DND-41 (cell line): ENCODE measurements around the gene CBX7.

Experiments
- ATAC-seq: fragments of 200-7000 bp; cut with Tn5 transposase; 3 replicates; pipeline ENCODE4 v1.9.1; 2021; ENCODE audit warnings: low read depth; ENCODE audit not compliant: insufficient read depth
- DNase-seq: peaks from one replicate; pipeline ENCODE4 v3.0.0-alpha.2; 2020
- H2AFZ ChIP-seq: 2 replicates; pipeline ENCODE4 v1.6.0; 2012; ENCODE audit warnings: low read depth, low read length
- H3K27ac ChIP-seq: 2 replicates; pipeline ENCODE4 v1.5.1; 2012; ENCODE audit warnings: low read length, inconsistent platforms
- H3K27me3 ChIP-seq: fragments of 200-600 bp; sonication (generic); 2 replicates; pipeline ENCODE4 v1.6.0; 2012; ENCODE audit warnings: low read length, mild to moderate bottlenecking, inconsistent platforms; ENCODE audit not compliant: insufficient read depth, poor library complexity
- H3K36me3 ChIP-seq: 2 replicates; pipeline ENCODE4 v1.5.1; 2012; ENCODE audit warnings: low read length, inconsistent platforms; ENCODE audit not compliant: insufficient read depth
- H3K4me1 ChIP-seq: 2 replicates; pipeline ENCODE4 v1.5.1; 2012; ENCODE audit warnings: mild to moderate bottlenecking, low read length; ENCODE audit not compliant: insufficient read depth
- H3K4me2 ChIP-seq: 2 replicates; pipeline ENCODE4 v1.6.0; 2012; ENCODE audit warnings: mild to moderate bottlenecking, moderate library complexity, low read length, inconsistent platforms; ENCODE audit not compliant: insufficient read depth
- H3K4me3 ChIP-seq, 2 experiments: fragments of 200-600 bp in 1 of 2; shearing (Covaris generic) in 1 of 2; 2 replicates each; pipeline ENCODE4 v1.5.1; 2012 to 2016; ENCODE audit warnings: inconsistent platforms in 2 of 2, low read length in 2 of 2, mild to moderate bottlenecking in 2 of 2, low read depth in 1 of 2, moderate library complexity in 1 of 2
- H3K79me2 ChIP-seq: 2 replicates; pipeline ENCODE4 v1.6.0; 2012; ENCODE audit warnings: low read length, inconsistent platforms; ENCODE audit not compliant: insufficient read depth
- H3K9ac ChIP-seq: 2 replicates; pipeline ENCODE4 v1.6.0; 2012; ENCODE audit warnings: low read depth, mild to moderate bottlenecking, inconsistent platforms, low read length, moderate library complexity
- H3K9me3 ChIP-seq: 2 replicates; pipeline ENCODE4 v1.5.1; 2012; ENCODE audit warnings: low read length, moderate library complexity, mild to moderate bottlenecking, inconsistent platforms; ENCODE audit not compliant: insufficient read depth, severe bottlenecking
- H4K20me1 ChIP-seq: 2 replicates; pipeline ENCODE4 v1.6.0; 2012; ENCODE audit warnings: low read length; ENCODE audit not compliant: insufficient read depth
- CTCF ChIP-seq: IDR thresholded peaks from 2 replicates; pipeline ENCODE4 v1.5.1; 2012; ENCODE audit warnings: borderline replicate concordance, low read length, moderate library complexity, mild to moderate bottlenecking; ENCODE audit not compliant: poor library complexity, severe bottlenecking; ENCODE audit errors: extremely low read depth
- EZH2 ChIP-seq: IDR thresholded peaks from 3 replicates; pipeline ENCODE4 v1.6.1; 2012; ENCODE audit warnings: borderline replicate concordance, low read depth, mild to moderate bottlenecking, moderate library complexity, low read length, inconsistent platforms; ENCODE audit not compliant: severe bottlenecking

Gene CBX7

GRCh38 chr22:39136317-39136716 lies 16.2 kb downstream of the CBX7 start:
- ATAC-seq (no peak), DNase-seq (no peak)
- H3K9me3 ChIP-seq = no peaks in the 10 kb centered on the region
- H3K27me3 ChIP-seq = no peaks in the 10 kb centered on the region
- H3K4me1 ChIP-seq = no peaks in the 10 kb centered on the region
- H3K27ac ChIP-seq = no peak overlapping the region
- no peak overlapping the region for H3K4me3 ChIP-seq
- H3K4me2 ChIP-seq = no peak overlapping the region
- no peak for TF ChIP-seq CTCF
- TF ChIP-seq EZH2 = no peak
- H3K9ac ChIP-seq = no peak overlapping the region
- H2AFZ ChIP-seq = no peak overlapping the region
- no peaks in the 10 kb centered on the region for H3K79me2 ChIP-seq
- peaks cover 7% of the 10 kb centered on the region for H4K20me1 ChIP-seq
- no peaks in the 10 kb centered on the region for H3K36me3 ChIP-seq

- no peak overlapping the region for H3K4me3 ChIP-seq
- H3K4me2 ChIP-seq = no peak overlapping the region
- DNase-seq (peak; percentile 44), ATAC-seq (peak; percentile 78; the same call in 2 of the 3 replicates)
- H2AFZ ChIP-seq = no peak overlapping the region
- H4K20me1 ChIP-seq = peaks cover 7% of the 10 kb centered on the region
- TF ChIP-seq EZH2 (no peak), CTCF (peak; percentile 67)
- H3K36me3 ChIP-seq = no peaks in the 10 kb centered on the region
- H3K27ac ChIP-seq = no peak overlapping the region
- H3K9me3 ChIP-seq = no peaks in the 10 kb centered on the region
- H3K4me1 ChIP-seq = no peaks in the 10 kb centered on the region
- no peak overlapping the region for H3K9ac ChIP-seq
- no peaks in the 10 kb centered on the region for H3K79me2 ChIP-seq
- H3K27me3 ChIP-seq = no peaks in the 10 kb centered on the region
Observed at GRCh38 chr22:39135092-39135896, 17.2 kb downstream of the CBX7 start.

DNA sequence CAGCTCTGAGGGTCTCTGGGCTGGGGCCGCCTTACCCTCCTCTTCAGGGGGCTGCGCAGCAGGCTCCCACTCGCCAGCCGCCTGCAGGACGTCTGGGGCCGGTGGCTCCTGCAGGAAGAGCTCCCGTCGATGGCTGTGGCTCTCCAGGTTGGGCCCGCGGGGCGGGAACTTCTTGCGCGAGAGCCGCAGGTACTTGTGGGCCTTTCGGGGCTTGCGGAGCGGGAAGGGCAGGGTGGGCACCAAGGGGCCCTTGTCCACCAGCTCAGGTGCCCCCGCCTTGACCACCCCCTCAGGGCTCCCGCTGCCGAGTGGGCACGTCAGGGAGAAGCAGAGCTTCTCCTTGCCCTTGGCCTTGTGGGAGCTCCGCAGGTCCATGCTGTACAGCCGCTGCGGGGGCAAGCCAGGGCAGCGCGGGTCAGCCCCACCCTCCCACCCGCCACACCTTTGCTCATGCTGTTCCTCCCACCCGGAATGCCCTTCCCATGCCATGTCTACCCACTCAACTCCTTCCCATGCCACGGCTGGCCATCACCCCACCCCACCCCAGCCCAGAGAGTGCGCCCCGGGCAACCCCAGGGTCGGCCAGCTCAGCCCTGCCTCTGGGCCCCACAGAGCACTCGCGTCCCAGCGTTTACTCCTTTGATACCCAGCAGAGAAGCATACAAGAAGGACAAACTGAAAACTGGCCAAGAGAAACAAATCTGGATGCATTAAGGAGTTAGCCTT lies 18.0 kb downstream of the CBX7 start:
- H3K4me1 ChIP-seq = no peaks in the 10 kb centered on the region
- TF ChIP-seq CTCF (no peak), EZH2 (no peak)
- no peak overlapping the region for H3K4me2 ChIP-seq
- no peaks in the 10 kb centered on the region for H3K79me2 ChIP-seq
- no peak overlapping the region for H2AFZ ChIP-seq
- no peaks in the 10 kb centered on the region for H3K9me3 ChIP-seq
- H3K4me3 ChIP-seq = no peak overlapping the region
- ATAC-seq (no peak), DNase-seq (no peak)
- H4K20me1 ChIP-seq = peaks cover 7% of the 10 kb centered on the region
- no peak overlapping the region for H3K27ac ChIP-seq
- no peaks in the 10 kb centered on the region for H3K27me3 ChIP-seq
- H3K9ac ChIP-seq = no peak overlapping the region
- no peaks in the 10 kb centered on the region for H3K36me3 ChIP-seq
